Kidney tubule cell (primary cell): Measurements from ENCODE around the gene ZNF532.

Source experiments
- DNase-seq: peaks from one replicate; pipeline ENCODE4 v3.0.0-alpha.2; 2018; ENCODE audit warnings: low spot score

Gene ZNF532

DNA sequence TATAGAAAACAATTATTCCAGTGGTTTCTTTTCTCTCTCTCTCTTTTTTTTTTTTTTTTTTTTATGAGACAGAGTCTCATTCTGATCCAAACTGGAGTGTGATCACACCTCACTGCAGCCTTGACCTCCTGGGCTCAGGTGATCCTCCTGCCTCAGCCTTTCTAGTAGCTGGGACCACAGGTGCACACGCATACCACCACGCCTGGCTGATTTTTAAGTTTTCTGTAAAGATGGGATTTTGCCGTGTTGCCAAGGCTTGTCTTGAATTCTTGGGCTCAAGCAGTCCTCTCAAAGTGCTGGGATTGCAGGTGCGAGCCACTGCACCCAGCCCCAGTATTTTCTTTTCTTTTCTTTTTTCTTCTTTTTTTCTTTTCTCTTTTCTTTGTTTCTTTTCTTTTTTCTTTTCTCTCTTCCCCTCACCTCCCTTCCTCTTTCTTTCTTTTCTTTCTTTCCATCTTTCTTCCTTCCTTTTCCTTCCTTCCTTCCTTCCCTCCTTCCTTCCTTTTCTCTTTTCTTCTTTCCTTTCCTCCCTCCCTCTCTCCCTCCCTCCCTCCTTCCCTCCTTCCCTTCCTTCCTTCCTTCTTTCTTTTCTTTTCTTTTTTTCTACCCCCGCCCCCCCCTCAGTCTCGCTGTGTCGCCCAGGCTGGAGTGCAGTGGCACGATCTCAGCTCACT lies 76.9 kb downstream of the ZNF532 start:
- DNase-seq = no peak

DNA sequence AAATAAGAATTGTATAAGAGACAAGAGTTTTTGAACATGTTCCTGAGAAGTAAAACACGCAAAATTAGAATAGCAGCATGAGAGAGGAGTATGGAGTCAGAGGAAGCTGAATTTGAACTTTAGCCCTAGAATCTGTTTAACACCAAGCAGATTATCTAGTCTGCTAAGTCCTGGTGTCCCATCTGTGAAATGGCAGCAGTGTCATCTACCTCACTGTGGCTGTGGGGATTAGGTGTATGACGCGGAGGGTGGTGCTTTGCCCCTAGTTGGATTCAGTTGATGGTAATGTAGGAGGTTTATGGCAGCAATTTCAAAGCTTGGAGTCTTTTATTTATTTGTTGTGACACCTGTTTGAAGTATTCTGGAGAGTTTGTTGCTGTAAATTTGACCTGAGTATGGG lies 79.2 kb downstream of the ZNF532 start:
- no peak for DNase-seq

DNA sequence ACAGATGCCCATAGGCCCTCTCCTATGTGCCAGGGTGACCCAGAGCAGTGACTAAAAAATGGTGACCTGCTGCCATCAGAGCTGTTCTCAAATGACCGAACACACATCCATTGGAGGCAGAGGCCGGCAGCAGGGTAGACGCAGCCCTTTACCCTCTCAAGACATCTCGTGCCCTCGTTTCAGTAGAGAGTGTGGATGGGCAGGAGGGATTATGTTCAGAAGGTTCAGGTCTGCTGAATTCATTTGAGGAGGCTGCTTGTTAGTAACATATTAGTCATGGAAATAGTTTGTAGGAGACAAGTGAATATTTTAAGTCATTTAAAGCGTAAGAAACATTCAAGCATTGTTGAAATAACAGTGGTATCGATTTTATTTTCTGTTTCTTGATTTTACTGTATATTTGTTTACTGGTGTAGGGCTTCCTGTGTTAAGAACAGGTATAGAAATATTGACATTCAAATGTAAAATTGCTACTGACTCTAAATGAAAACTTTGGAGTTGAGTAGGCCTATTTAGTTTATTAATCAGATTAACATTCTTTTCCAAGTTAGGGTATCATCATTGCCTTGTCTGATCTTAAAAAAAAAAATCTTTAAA lies 82.6 kb downstream of the ZNF532 start:
- peak; percentile 40 for DNase-seq

DNA sequence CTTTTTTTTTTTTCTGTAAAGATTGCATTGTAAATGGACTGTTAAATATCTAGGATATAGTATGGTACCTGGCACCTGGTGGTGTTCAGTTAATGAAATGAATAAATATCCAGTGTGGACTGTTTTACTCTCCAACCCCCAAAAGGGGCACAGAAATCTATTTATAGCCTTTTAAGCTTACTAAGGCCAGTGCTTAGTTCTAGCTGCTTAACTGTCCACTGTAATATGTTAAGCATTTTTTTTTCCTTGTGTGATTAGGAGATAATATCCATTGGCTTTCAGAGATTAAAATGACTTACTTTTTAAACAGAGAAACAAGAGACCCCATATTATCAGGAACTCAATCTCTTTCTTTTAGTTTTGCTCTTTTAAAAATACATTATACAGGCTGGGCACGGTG lies 84.4 kb downstream of the ZNF532 start:
- no peak for DNase-seq

DNA sequence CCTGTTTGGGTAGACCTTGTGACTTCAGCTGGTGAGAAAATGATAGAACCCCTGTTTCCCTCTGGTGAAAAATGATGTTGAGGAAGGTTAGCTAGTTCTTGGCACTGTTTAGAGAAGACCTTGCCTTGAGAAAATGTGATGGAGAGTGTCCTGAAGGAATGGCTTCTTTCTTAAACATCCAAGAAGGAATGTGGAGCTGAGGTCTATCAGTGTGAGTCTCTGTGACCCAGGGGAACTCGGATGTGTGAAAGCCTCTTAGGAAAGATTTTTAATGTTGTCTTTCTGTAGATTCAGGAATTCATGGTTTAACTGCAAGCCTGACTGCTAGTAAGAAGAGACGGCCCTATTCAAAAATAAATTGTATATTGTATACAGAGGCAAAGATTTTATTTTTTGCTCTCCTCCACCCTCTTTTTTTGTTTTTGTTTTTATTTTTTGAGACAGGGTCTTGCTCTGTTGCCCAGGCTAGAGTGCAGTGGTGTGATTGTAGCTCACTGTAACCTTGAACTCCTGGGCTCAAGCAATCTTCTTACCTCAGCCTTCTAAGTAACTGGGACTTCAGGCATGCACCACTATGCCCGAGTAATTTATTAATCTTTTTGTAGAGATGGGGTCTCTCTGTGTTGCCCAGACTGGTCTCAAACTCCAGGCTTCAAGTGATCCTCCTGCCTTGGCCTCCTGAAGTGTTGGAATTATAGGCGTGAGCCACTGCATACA lies 87.5 kb downstream of the ZNF532 start:
- no peak for DNase-seq

DNA sequence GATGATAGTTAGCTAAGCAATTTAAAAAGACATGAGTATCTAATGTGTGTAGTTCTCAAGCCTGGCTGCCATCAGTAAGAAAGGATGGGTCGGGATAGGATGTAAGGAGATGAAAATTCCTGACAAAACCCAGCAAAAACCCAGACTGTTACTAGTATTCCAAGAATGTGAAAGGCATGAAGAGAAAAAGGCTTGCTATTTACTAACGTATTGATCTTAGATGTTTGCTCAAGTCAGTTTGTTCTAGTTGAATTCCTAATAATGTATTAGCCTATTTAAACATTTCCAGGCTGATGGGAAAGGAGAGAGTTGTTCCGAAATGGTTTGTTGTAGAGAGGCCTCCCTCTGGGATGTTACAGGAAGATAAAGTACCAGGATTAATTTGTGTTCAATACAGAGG lies 88.2 kb downstream of the ZNF532 start:
- no peak for DNase-seq

DNA sequence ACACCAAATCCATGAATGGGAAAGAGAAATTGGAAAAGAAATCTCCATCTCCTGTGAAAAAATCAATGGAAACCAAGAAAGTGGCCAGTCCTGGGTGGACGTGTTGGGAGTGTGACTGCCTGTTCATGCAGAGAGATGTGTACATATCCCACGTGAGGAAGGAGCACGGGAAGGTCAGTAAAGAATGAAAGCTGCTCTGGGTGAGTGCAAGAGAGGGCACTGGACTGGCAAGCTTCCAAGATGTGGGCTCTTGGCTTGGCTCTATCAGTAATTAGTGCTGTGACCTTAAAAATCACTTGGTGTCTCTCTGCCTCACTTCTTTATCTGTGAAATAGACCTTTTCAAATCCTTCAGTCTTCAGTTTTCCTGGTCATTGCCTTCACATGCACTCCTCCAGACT lies 89.0 kb downstream of the ZNF532 start:
- peak; percentile 38 for DNase-seq

DNA sequence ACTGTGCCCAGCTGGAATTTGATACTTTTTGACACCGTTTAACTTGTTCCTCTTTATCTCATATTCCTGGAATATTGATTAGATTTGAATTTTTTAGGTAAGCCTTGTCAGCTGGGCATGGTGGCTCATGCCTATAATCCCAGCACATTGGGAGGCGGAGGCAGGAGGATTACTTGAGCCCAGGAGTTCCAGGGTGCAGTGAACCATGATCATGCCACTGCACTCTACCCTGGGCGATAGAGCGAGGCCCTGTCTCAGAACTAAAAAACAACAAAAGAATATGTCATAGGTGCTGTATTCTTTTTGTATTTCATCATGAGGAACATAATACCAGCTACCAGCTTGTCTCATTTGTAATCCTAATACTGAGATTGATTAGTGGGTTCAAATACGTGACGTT lies 90.3 kb downstream of the ZNF532 start:
- DNase-seq = peak; percentile 23

DNA sequence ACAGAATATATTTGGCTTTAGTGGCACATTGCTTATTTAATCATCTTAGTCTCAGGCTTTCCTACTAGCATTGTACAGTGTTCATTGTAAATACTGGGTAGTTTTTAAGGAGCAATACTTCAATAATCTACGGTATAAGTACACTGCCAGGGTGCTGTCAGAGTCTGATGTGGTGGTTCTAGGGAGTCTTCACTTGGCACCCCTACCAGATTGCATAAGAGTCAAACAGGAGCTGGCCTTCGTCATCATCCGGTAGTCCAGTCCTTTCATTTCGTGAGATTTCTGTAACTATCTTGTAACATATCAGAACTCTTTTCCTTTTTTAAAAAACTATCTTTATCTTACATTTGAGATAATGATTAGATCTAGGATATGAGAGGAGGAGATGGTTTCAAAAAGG lies 91.1 kb downstream of the ZNF532 start:
- no peak for DNase-seq

DNA sequence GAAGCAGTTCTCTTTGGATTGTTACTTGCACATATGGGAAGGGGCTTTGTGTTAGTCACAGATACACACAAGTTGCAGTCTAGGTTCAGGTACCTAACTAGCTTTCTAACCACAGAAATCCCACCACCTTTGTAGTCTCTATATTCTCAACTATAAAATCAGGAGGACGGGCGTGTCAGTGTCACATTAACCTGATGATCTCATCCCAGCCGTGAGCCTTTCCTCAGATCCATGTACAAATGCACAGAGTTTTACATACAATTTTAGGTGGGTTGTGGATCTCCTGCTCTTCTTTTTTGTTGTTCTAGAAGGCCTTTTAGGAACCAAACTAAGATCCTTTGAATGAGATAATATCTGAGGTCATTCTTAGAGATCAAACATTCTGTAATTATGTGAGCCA lies 94.0 kb downstream of the ZNF532 start:
- DNase-seq = peak; percentile 36

DNA sequence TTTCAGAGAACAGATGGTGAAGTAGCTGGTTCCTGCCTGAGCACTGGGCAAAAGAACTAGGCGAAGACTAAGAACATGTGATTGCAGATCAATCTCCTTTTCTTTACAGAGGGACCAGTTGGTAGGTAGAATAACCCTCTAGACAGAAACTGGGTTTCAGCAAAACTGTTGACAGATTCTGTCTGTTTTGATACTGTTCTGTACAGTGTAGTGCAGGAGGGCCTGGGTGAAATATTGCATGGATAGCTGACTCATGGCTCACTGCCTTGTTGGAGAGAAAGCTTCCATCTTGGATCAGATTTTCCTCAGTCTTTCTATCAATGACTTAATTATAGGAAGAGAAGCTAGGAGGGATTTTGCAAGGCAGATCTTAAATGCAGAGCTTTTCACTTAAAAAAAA lies 95.8 kb downstream of the ZNF532 start:
- DNase-seq = no peak

DNA sequence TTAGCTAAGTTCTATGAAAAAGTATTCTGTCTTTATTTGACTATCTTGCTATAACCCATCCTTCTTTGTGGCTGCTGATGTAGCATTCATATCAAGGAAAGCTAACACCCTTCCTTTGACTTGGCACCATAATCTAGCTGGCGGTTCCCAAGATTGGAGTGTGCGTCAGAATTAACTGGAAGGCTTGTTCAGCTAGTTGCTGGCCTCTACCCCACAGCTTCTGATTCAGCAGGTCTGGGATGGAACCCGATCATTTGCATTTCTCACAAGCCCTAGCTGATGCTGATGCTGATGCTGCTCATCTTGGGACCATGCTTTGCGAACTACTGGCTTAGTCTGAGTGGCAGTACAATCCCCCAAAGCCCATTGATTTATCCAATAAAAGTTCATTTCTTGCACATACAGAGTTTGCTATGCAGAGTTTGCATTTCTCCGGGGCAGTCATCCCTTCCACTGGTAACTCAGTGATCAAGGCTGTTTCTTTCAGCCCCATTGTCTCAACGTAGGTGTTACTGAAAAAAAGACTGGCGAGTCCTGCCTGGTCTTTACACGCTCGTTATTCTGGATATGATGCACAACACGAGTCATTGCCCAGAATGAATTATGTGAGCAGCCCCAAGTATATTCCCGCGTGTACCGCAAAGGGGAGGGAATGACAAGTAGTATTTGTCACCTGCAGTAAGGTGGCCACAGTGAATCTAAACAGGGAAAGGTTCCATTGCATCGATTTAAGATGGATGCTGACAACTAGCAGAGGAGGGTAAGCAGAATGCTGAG lies 96.5 kb downstream of the ZNF532 start:
- no peak for DNase-seq

DNA sequence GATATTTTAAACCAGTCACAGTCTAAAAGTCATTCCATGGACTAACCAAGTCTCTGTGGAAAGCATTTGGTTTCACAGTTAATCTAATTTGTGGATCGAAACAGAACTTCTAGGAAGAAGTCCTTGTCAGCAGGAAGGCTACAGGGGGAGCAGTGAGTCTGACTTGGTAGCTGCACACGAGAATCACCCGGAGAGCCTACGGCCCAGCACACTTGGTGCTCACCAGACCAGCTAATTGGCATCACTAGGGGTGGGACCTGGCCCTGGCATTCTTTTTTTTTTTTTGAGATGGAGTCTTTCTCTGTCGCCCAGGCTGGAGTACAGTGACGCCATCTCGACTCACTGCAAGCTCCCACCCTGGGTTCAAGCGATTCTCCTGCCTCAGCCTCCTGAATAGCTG lies 97.7 kb downstream of the ZNF532 start:
- no peak for DNase-seq

DNA sequence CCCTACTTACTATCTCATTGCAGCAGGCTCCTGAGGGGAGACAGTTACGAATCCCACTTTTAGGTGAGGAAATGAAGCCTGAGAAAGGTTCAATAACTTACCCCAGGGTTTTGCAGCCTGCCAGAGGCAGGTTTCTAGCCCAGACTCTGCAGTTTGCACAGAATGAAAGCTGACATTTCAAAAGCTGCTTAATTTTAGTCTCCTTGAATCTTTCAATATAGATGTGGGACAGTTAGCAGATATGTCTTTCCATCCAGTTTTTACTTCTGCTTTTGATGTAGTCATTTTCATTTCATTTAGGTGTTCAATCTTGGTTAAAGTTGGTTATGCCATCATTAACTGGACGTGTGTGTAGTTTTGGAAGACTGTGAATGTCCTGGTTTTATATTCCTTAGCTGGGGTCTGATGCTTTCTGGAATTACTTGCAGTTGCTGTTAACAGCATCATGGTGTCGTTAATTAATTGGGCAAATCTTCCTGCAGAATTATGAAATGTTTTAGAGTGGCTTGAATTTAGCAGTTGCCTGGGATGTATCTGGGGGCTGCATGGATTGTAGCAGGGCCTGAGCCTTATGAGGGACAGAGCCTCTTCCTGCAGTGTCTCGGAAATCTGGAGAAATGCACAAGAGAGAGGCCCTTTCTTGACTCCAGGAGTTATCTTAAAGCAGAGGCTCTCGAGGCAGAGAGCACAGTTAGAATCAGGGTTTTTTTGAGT lies 100.8 kb downstream of the ZNF532 start:
- DNase-seq = no peak

DNA sequence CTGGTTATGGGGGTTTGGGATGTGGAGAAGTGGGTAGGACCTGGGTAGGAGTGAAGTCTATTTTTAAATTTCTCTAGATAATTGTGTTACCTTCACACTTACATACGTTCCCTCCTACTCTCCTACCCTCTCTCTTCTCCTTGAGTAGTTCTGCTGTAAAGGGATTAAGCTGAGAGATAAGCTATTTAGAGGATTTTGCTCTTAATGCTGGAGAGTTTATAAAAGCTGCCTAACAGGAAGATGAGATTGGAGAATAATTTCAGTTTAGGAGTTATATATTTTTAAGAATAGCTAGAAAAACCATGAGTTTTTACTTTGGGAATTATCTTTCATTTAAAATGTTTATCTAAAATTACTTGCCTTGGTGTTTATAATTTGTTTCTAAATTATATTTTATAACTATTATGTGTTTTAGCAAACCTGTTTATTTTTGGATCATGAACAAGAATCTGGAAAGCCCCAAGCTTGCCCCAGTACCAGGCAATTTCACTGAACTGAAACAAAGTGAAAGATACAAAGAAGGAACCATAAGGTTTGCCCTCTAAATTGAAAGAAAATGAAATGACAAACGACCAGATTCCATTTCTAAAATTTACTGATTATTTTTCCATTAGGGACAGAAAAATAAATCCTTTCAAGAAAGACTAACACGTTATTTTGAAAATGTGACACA lies 101.5 kb downstream of the ZNF532 start:
- DNase-seq = no peak

DNA sequence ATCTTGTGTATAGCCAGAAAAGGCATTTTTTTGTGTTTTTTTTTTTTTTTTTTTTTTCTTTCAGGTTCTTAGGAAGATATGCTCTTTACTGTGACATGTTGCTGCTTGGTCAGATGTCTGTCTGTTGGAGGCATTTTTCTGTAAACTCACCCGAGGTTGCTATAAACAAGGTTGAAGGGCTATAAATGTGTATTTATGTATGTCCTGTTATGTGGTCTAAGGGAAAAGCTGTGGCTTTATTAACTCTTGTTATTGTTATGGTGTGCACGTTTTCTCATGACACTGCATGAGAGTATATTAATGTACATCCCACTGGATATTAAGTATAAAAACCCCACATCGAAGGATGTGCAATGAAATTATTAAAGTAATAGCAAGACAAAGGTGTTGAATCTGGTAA lies 102.0 kb downstream of the ZNF532 start:
- DNase-seq = no peak

DNA sequence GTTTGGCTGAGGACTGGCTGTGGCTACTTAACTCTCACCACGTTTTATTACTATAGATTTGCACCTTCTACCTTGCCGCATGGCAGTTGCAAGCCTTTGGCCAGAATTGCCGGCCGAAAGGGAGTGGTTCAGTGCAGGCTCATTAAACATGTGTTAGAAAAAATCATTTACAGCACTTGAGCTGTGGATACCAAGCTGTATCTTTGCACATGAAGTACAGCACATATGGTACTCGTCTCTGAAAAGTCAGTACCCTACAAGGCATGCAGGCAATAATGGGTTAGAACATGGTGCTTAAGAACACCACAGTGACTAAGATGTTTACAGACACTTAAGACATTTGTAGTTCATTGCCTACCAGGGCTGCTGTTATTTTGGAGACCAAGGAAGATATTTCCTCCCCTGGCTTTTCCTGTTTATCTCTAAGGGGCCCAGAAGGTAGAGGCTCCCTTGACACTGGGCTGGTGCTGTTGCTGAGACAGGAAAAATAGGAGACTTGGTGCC lies 103.1 kb downstream of the ZNF532 start:
- DNase-seq = no peak

DNA sequence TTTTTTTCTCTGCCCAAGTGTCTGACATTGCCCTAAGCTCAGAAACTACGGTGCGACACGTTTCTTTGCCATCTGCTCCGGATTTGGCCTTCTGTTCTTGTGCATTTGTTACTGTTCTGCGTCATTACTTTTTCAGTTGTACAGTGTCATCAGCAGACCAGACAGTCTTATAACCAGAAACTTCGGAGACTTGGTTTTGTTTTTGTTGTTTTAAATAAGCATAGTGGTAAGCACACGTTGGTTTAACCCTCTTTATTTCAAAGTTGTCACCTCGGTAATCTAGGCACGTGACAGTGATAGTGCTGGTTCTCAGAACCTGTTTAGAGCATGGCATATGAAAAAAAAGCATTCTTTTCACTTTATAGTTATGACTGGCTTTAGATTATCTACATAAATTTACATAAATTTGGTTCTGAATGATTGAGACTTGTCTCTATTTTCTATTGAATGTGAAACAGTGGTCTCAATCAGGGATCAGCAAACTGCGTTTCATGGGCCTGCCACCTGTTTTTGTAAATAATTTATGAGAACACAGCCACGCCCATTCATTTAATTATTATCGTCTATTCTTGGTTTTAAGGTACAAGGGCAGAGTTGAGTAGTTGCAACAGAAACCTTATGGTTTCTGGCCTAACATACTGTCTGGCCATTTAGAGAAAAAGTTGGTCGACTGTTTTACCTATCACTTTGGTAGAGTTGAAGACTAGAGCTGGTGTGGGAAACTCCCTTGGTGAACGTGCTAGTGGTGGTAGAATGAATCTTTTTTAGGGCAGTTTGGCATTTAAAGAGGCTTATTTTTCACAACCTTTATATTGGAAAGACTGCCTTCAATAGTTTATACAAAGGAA lies 106.5 kb downstream of the ZNF532 start:
- DNase-seq = no peak

DNA sequence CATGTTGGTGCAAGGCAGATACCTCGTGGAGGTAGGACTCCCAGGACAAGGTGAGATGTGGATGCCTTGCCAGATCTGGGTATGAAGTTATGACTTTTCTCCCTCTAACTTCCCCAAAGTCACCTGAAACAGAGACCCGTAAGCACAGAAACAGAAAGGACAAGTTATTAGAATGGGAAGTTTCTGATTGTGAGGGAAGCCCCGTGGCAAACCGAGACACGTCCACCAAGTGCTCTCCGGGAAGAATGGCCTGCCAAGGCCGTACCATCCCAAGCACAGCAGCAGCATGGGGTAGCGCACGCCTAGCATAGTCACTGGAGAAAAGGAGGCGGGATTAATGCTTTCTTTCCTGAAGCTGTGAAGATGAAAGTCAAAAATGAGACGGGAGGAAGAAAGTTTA lies 110.6 kb downstream of the ZNF532 start:
- DNase-seq = peak; percentile 38

DNA sequence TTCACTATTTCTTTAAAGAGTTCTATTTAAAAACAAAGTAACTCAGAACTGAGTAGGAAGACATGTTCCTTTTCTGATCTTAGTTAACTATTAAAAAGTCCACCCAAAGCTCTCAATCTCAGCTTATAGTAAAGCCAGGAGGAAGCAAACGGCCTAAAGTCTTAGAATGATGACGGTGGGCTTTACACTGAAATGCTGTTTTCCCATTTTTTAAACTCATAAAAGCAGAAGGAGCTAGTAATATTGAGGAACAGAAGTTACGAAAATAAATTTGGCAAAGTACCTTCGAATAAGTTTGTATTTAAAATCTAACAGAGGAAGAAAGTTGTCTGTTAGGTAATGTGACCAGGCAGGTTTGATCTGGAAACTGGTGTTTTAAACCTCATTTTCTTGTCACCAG lies 111.1 kb downstream of the ZNF532 start:
- DNase-seq = peak; percentile 30
